GM21576 (cell line): ENCODE results near the gene PANX2.
"Not testable (repeated sequence)": the region's sequence is repeated elsewhere in the genome, so short reads cannot be mapped to it uniquely, and the experiment has no call there.

Experiments used
- ATAC-seq: cut with Tn5 transposase; IDR thresholded peaks from one replicate; pipeline ENCODE4 v1.9.1; 2021; ENCODE audit warnings: mild to moderate bottlenecking, moderate library complexity; ENCODE audit not compliant: unreplicated experiment

The PANX2 gene

GRCh38 chr22:50147258-50148165 is 23.0 kb upstream of the PANX2 start:
- ATAC-seq: not testable (repeated sequence)

GRCh38 chr22:50148166-50148500 is 22.4 kb upstream of the PANX2 start:
- ATAC-seq: no peak

GRCh38 chr22:50148991-50149721 is 21.4 kb upstream of the PANX2 start:
- ATAC-seq: no peak

GRCh38 chr22:50150161-50151129 is 20.1 kb upstream of the PANX2 start:
- ATAC-seq: no peak

GRCh38 chr22:50151571-50152537 is 18.7 kb upstream of the PANX2 start:
- no peak for ATAC-seq

GRCh38 chr22:50153056-50153755 is 17.3 kb upstream of the PANX2 start:
- ATAC-seq: no peak

GRCh38 chr22:50153756-50154140 is 16.8 kb upstream of the PANX2 start:
- ATAC-seq: no peak

GRCh38 chr22:50157709-50158375 is 12.7 kb upstream of the PANX2 start:
- no peak for ATAC-seq

- no peak for ATAC-seq
Observed at GRCh38 chr22:50160947-50161346, 9.6 kb upstream of the PANX2 start.

GRCh38 chr22:50161508-50162390 is 8.8 kb upstream of the PANX2 start:
- no peak for ATAC-seq

GRCh38 chr22:50162391-50162956 is 8.1 kb upstream of the PANX2 start:
- ATAC-seq: no peak

GRCh38 chr22:50165436-50166123 is 5.0 kb upstream of the PANX2 start:
- no peak for ATAC-seq

- no peak for ATAC-seq
Observed at GRCh38 chr22:50167689-50168489, 2.6 kb upstream of the PANX2 start.

- not testable (repeated sequence) for ATAC-seq
Observed at GRCh38 chr22:50168490-50169180, 1.9 kb upstream of the PANX2 start.

- no peak for ATAC-seq
Observed at GRCh38 chr22:50169181-50169759, 1.3 kb upstream of the PANX2 start.
